LNCAP (cell line): Measurements from ENCODE around the gene ST3GAL5.

Experiments used
- CTCF ChIP-seq: fragments of 450-650 bp; IDR thresholded peaks from 2 replicates; pipeline ENCODE4 v1.5.1; 2017; ENCODE audit warnings: mild to moderate bottlenecking

Gene ST3GAL5

GRCh38 chr2:85861180-85861579, 27.6 kb downstream of the ST3GAL5 start:
- no peak for TF ChIP-seq CTCF

GRCh38 chr2:85858841-85859240, 29.9 kb downstream of the ST3GAL5 start:
- TF ChIP-seq CTCF: no peak

- TF ChIP-seq CTCF: no peak
These were observed 33.9 kb downstream of the ST3GAL5 start for GRCh38 chr2:85854897-85855296.

- no peak for TF ChIP-seq CTCF
These were observed 34.7 kb downstream of the ST3GAL5 start for GRCh38 chr2:85854166-85854509.

GRCh38 chr2:85853499-85854165, 35.2 kb downstream of the ST3GAL5 start:
- TF ChIP-seq CTCF: no peak

GRCh38 chr2:85852937-85853498, 35.8 kb downstream of the ST3GAL5 start:
- TF ChIP-seq CTCF: no peak

GRCh38 chr2:85852152-85852840, 36.5 kb downstream of the ST3GAL5 start:
- TF ChIP-seq CTCF: no peak
